Stimulated activated memory B cell treated with anti-CD40 and anti-IgM and Interleukin-4, amounts not matched to agents 10 μg/mL and 1 μg/mL and 100 μg/mL, for 72 hours (primary cell): Measurements from ENCODE around the gene EPDR1.

Experiments
- ATAC-seq: fragments of 150-1000 bp; cut with Tn5 transposase; 2 replicates; pipeline ENCODE4 v1.10.0; 2021
- H3K27ac Mint-ChIP-seq: one replicate; pipeline ENCODE4 v1.8.0; 2022; ENCODE audit warnings: mild to moderate bottlenecking, mixed read lengths
- H3K27me3 Mint-ChIP-seq: one replicate; pipeline ENCODE4 v1.8.0; 2022; ENCODE audit warnings: mixed read lengths
- H3K36me3 Mint-ChIP-seq: one replicate; pipeline ENCODE4 v1.8.0; 2022; ENCODE audit warnings: mixed read lengths
- H3K4me1 Mint-ChIP-seq: one replicate; pipeline ENCODE4 v1.8.0; 2022; ENCODE audit warnings: mixed read lengths
- H3K4me3 Mint-ChIP-seq: one replicate; pipeline ENCODE4 v1.8.0; 2022; ENCODE audit warnings: mild to moderate bottlenecking, moderate library complexity, mixed read lengths
- H3K9me3 Mint-ChIP-seq: one replicate; pipeline ENCODE4 v1.8.0; 2022; ENCODE audit warnings: mixed read lengths

Gene EPDR1

GRCh38 chr7:37920305-37920848 lies at the start of gene EPDR1:
TSS of gene EPDR1 (plus strand) at chr7:37920640. CDS start at chr7:37920940, 300 bp downstream.
- peak; percentile 67 for ATAC-seq
- Mint-ChIP-seq H3K36me3 (no peaks in the 10 kb centered on the region), H3K27me3 (peaks cover 74% of the 10 kb centered on the region), H3K9me3 (no peaks in the 10 kb centered on the region), H3K27ac (no peak within 1 kb of the TSS), H3K4me1 (peaks cover 24% of the 10 kb centered on the region), H3K4me3 (peak within 1 kb of the TSS; percentile 74)

- no peaks in the 10 kb centered on the region for H3K36me3 Mint-ChIP-seq
- no peak overlapping the region for H3K4me3 Mint-ChIP-seq
- H3K4me1 Mint-ChIP-seq = no peaks in the 10 kb centered on the region
- no peak for ATAC-seq
- H3K9me3 Mint-ChIP-seq = peaks cover 11% of the 10 kb centered on the region
- H3K27me3 Mint-ChIP-seq = peaks cover 20% of the 10 kb centered on the region
- no peak overlapping the region for H3K27ac Mint-ChIP-seq
Observed at GRCh38 chr7:37882086-37882485, 38.4 kb upstream of the EPDR1 start.

- H3K4me3 Mint-ChIP-seq = no peak overlapping the region
- ATAC-seq = no peak
- H3K4me1 Mint-ChIP-seq = no peaks in the 10 kb centered on the region
Observed at GRCh38 chr7:37893359-37893758, 27.1 kb upstream of the EPDR1 start.

DNA sequence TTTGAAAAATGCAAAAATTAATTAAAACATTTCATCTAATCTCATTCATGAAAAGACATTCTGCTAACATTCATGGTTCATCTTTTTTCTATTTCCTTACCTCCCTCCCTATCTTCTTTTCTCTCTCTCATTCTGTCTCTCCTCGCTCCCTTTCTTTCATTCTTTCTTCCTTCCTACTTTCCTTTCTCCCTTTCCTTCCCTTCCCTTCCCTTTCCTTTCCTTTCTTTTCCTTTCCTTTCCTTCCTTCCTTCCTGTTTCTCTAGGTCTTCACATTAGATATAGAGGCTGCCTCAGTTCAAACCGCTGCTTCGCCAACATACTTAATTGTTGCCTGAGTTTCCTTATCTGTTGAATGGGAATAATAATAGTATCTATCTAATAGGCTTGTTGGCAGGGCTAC lies 25.8 kb upstream of the EPDR1 start:
- Mint-ChIP-seq H3K27me3 (peaks cover 43% of the 10 kb centered on the region), H3K36me3 (no peaks in the 10 kb centered on the region), H3K4me3 (no peak overlapping the region), H3K4me1 (no peaks in the 10 kb centered on the region), H3K27ac (no peak overlapping the region), H3K9me3 (peaks cover 6% of the 10 kb centered on the region)
- no peak for ATAC-seq

More at GRCh38 chr7:37893359-37893758, 27.1 kb upstream of the EPDR1 start:
- H3K27me3 Mint-ChIP-seq = peaks cover 43% of the 10 kb centered on the region
- peaks cover 6% of the 10 kb centered on the region for H3K9me3 Mint-ChIP-seq
- no peak overlapping the region for H3K27ac Mint-ChIP-seq
- no peaks in the 10 kb centered on the region for H3K36me3 Mint-ChIP-seq

DNA sequence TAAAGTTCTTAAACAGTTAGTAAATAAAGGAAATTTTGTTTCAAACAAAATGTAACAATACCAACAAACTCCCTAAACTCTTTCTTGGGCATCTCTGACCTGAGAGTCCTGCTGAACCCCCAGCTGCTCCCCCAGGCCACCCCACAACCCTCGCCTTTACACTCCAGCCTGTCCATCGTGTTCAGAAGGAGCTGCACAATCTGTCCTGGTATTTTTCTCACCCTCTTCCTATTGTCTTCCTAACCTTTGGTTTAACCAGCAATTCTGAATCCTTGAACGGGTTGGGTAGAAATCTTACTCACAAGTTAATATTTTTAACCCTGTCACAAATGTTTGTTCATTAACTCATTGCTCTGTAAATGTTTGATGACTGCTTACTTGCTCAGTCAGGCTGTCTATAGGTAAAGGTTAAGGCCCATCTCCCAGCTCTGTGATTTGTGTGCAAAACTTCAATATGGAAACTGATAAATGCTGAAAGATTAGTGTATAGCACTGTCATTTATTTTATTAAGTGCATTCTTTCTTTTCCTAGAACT lies 20.7 kb upstream of the EPDR1 start:
- Mint-ChIP-seq H3K27me3 (peaks cover 4% of the 10 kb centered on the region), H3K4me3 (no peak overlapping the region), H3K36me3 (no peaks in the 10 kb centered on the region), H3K27ac (no peak overlapping the region), H3K4me1 (no peaks in the 10 kb centered on the region), H3K9me3 (no peaks in the 10 kb centered on the region)
- no peak for ATAC-seq

- H3K9me3 Mint-ChIP-seq = no peaks in the 10 kb centered on the region
- no peak overlapping the region for H3K27ac Mint-ChIP-seq
- no peak overlapping the region for H3K4me3 Mint-ChIP-seq
- no peaks in the 10 kb centered on the region for H3K4me1 Mint-ChIP-seq
- no peaks in the 10 kb centered on the region for H3K36me3 Mint-ChIP-seq
- no peaks in the 10 kb centered on the region for H3K27me3 Mint-ChIP-seq
- ATAC-seq = no peak
Observed at GRCh38 chr7:37901236-37901827, 19.1 kb upstream of the EPDR1 start.

DNA sequence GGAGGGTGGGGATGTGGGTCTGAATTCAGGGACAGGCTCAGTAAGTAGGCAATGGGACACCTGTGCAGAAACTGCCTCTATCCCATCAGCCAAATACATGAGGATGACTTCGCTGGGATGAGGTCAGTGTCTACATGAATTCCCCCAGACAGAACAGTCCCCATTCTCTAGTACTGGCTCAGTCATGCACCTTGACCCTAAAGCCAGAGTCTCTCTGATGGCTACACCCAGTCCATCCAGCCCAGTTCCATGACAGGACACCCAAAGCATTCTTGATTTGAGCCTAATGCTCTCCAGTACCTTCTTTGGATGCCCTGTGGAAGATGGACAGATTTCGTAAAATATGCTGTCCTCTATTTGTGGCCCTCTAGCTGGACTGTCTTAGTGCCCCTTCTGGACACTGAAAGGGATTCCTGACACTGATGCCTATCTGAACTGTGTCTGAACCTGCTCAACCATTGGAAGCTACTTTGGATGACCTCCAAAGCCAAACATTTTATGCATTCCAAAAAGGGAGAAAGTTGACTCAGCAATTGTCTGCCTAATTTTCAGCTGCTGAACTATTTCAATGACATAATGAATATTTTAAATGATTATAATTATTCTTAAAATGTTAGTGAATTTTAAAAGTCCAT lies 18.4 kb upstream of the EPDR1 start:
- Mint-ChIP-seq H3K27ac (no peak overlapping the region), H3K9me3 (no peaks in the 10 kb centered on the region), H3K36me3 (no peaks in the 10 kb centered on the region), H3K4me1 (no peaks in the 10 kb centered on the region), H3K4me3 (no peak overlapping the region), H3K27me3 (no peaks in the 10 kb centered on the region)
- no peak for ATAC-seq

- no peak overlapping the region for H3K27ac Mint-ChIP-seq
- no peaks in the 10 kb centered on the region for H3K4me1 Mint-ChIP-seq
- H3K9me3 Mint-ChIP-seq = no peaks in the 10 kb centered on the region
- H3K4me3 Mint-ChIP-seq = no peak overlapping the region
- H3K27me3 Mint-ChIP-seq = no peaks in the 10 kb centered on the region
- no peak for ATAC-seq
- H3K36me3 Mint-ChIP-seq = no peaks in the 10 kb centered on the region
Observed at GRCh38 chr7:37908221-37908788, 12.1 kb upstream of the EPDR1 start.

DNA sequence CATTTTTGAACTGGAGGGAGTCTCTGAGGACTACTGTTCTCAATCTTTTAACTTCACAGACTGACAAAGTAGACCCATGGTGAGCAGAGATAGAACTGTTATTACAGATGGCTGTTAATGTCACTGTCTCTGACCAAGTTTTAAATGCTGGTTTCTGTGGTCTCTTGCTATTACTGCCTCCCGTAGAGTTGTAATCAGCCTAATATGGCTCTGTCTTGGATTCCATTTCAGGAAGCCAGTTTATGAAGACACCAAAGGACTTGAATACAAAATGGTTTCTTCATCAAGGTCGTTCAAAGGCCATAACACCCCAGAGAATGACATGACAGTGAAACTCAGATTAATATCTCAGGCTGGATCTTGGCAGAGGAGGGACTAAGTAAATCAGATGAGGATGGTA lies 7.7 kb upstream of the EPDR1 start:
- H3K4me3 Mint-ChIP-seq = no peak overlapping the region
- H3K27ac Mint-ChIP-seq = no peak overlapping the region
- peaks cover 22% of the 10 kb centered on the region for H3K4me1 Mint-ChIP-seq
- ATAC-seq = no peak
- no peaks in the 10 kb centered on the region for H3K36me3 Mint-ChIP-seq
- no peaks in the 10 kb centered on the region for H3K9me3 Mint-ChIP-seq
- H3K27me3 Mint-ChIP-seq = peaks cover 41% of the 10 kb centered on the region

DNA sequence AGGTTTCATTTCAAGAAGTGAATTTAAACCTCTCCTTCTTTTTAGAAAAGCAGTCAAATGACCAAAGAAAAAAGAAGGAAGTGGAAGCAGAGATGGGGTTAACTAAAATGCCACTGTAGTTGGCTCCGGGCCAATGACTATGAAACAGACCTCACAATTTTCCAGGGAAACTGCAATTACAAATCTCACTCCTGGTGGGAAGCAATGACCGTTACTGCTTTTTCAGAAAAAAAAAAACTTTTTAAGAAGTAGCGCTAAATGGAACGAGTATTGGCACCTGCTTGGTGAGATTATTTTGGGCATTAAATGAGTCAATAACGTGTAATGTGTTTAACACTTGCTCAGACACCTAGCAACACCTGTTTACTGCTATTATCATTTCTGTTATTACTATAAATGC lies 5.0 kb upstream of the EPDR1 start:
- no peak overlapping the region for H3K27ac Mint-ChIP-seq
- H3K4me3 Mint-ChIP-seq = no peak overlapping the region
- H3K4me1 Mint-ChIP-seq = peaks cover 26% of the 10 kb centered on the region
- H3K9me3 Mint-ChIP-seq = no peaks in the 10 kb centered on the region
- peaks cover 64% of the 10 kb centered on the region for H3K27me3 Mint-ChIP-seq
- no peaks in the 10 kb centered on the region for H3K36me3 Mint-ChIP-seq
- no peak for ATAC-seq

DNA sequence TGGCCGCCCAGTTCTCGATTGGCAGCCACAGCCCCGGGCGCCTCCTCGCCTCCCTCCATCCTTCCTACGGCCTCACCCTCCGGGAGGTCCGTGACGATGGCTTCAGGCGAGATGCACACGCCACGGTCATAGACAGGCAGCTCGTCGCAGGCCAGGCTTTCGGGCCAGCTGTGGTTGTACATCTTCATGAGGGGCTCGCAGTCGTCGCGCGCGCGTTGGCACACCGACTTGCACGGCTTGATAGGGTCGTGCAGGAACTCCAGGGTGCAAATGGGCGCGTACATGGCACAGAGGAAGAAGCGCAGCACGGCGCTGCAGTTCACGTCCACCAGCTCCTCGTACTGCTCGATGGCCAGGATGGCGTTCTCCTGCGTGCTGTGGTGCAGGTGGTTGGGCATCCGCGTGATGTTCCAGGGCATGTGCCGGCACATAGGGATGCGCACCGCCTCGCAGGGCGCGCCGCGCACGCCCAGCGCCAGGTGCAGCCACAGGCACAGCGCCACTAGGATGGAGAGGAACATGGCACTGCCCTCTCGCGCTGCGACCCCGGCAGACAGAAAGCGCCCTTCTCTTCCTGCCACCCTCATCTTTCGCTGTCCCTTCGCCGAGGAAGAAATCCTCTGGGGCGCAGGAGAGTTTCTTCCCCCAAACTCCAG lies 4.3 kb upstream of the EPDR1 start:
- H3K27ac Mint-ChIP-seq = no peak overlapping the region
- H3K36me3 Mint-ChIP-seq = no peaks in the 10 kb centered on the region
- peaks cover 29% of the 10 kb centered on the region for H3K4me1 Mint-ChIP-seq
- H3K27me3 Mint-ChIP-seq = peaks cover 70% of the 10 kb centered on the region
- ATAC-seq = no peak
- H3K9me3 Mint-ChIP-seq = no peaks in the 10 kb centered on the region
- H3K4me3 Mint-ChIP-seq = no peak overlapping the region

DNA sequence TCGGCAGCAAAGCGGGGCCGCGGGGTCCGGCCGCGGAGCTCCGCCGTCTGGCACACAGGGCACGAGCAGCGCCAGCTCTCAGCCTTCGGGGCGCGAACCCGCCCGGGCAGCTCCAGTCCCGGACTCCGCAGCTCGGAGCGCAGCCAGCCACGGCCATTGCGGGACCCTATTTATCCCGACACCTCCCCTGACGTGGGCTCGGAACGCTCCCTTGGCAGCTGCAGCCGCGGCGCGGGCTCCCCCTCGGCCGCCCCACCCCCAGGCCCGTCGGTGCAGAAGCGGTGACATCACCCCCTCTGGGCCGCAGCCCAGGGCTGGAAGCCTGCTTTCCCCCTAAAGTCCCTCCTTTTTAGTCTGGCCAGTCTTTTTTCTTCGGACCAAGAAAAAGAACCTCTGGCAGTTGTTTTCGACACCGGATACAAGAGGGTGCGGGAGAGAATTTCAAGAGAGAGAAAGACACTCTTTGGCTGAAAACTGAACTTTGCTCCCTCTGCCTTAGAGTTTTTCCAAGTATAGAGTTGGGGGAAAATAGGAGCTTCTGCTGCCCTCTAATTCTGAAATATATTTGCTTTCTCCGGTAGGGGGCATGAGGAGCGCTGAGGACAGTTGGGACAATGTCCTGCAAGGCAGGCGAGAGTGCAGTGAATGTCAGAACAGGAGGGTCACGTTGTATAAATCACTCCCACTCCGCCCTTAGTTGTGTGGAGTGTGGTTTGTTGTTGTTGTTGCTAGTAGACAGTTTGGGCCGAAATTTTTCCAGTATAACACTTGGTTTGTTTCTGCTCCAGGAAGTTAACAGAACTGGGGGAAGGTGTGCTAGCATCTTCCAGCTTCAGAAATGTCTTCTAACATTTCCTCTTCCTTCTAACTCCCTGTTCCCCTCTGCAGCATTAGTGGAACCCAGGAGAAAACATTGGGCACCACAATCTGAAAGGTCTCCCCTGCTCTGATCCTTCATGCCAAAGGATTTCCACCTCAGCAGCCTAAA lies 3.5 kb upstream of the EPDR1 start, which contains the start of gene SFRP4:
SFRP4 (minus strand) TSS at position 145 of the 988 bp plus-strand sequence. CDS start 280 bp downstream, outside the sequence.
- no peak within 1 kb of the TSS for H3K4me3 Mint-ChIP-seq
- no peak for ATAC-seq
- H3K9me3 Mint-ChIP-seq = no peaks in the 10 kb centered on the region
- no peaks in the 10 kb centered on the region for H3K36me3 Mint-ChIP-seq
- H3K27me3 Mint-ChIP-seq = peaks cover 74% of the 10 kb centered on the region
- H3K4me1 Mint-ChIP-seq = peaks cover 29% of the 10 kb centered on the region
- H3K27ac Mint-ChIP-seq = no peak within 1 kb of the TSS

- Mint-ChIP-seq H3K4me3 (no peak overlapping the region), H3K4me1 (peaks cover 29% of the 10 kb centered on the region), H3K9me3 (no peaks in the 10 kb centered on the region), H3K27me3 (peaks cover 90% of the 10 kb centered on the region), H3K36me3 (no peaks in the 10 kb centered on the region), H3K27ac (no peak overlapping the region)
- ATAC-seq = no peak
Observed at GRCh38 chr7:37918526-37918925, 1.9 kb upstream of the EPDR1 start.
